LNCaP clone FGC (cell line): ENCODE data around the gene MBD6.

Experiments used
- DNase-seq: peaks from one replicate; pipeline ENCODE4 v3.0.0-alpha.2; 2011; ENCODE audit warnings: low read depth
- H3K4me3 ChIP-seq: 2 replicates; pipeline ENCODE4 v1.5.1; 2011; ENCODE audit warnings: mild to moderate bottlenecking, low read depth, low read length, control low read depth
- TF ChIP-seq, protein P1 (sequence below): IDR thresholded peaks from 2 replicates; pipeline ENCODE4 v1.5.1; 2012; ENCODE audit warnings: mild to moderate bottlenecking; ENCODE audit not compliant: control insufficient read depth, insufficient read depth; ENCODE audit errors: extremely low read depth

MBD6 gene

DNA sequence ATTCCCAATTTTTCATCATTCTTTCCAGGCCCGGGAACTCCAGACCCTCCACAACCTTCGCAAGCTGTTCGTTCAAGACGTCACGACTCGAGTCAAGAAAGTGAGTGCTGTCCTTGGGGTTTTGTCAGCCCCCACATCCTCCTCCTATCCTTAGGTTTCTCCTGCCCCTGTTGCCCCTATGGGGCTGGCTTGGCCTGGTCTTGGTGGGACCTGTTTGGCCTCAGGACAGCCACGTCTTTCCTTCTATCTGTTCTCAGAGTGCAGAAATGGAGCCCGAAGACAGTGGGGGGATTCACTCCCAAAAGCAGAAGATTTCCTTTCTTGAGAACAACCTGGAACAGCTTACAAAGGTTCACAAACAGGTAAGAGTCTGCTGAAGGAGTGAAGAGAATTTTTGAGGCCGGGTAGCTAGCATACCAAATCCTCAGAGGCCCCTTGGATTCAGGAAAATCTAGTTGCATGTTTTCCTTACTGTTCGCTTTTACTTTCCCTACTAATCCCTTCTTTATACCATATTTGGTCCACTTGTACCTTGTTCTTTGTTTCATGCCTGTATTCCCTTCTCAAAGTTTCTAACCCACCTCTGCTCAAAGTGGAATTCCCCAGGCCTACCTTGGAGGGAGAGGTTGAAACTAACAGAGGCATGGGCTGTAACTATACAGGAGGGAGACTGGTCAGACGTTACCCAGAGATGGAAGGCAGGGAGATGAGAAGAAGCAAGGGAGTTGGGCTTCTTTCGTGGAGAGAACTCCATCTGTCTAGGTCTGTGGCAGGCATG is 55.5 kb downstream of the MBD6 start:
- TF ChIP-seq, protein P1, sequence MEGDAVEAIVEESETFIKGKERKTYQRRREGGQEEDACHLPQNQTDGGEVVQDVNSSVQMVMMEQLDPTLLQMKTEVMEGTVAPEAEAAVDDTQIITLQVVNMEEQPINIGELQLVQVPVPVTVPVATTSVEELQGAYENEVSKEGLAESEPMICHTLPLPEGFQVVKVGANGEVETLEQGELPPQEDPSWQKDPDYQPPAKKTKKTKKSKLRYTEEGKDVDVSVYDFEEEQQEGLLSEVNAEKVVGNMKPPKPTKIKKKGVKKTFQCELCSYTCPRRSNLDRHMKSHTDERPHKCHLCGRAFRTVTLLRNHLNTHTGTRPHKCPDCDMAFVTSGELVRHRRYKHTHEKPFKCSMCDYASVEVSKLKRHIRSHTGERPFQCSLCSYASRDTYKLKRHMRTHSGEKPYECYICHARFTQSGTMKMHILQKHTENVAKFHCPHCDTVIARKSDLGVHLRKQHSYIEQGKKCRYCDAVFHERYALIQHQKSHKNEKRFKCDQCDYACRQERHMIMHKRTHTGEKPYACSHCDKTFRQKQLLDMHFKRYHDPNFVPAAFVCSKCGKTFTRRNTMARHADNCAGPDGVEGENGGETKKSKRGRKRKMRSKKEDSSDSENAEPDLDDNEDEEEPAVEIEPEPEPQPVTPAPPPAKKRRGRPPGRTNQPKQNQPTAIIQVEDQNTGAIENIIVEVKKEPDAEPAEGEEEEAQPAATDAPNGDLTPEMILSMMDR: no peak
- H3K4me3 ChIP-seq: no peak overlapping the region
- DNase-seq: no peak

DNA sequence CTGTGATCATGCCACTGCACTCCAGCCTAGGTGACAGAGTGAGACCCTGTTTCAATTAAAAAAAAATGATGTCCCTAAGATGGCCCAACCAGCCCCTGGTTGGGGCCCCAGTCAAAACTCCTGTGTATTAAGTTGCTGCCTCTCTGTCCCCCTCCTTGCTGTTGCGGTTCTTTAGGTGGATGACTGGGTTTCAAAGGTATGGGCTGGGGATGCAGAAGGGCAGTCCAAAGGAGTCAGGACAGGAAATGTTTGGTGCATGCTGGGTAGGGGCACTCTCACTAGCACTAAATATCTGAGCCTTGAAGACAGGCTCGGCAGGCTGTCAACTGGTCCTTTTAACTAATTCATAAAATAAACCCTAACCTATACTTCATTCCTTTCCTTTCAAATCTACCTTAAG is 56.4 kb downstream of the MBD6 start:
- DNase-seq: no peak
- TF ChIP-seq, protein P1: no peak
- H3K4me3 ChIP-seq: no peak overlapping the region
